Bone marrow (tissue), 2 donors: ENCODE measurements around the gene KRT36.

ENCODE experiments used
- DNase-seq, 2 donors: peaks; one replicate each; lab custom pipeline; 2025; lab: John Stamatoyannopoulos, UW

Gene KRT36

DNA sequence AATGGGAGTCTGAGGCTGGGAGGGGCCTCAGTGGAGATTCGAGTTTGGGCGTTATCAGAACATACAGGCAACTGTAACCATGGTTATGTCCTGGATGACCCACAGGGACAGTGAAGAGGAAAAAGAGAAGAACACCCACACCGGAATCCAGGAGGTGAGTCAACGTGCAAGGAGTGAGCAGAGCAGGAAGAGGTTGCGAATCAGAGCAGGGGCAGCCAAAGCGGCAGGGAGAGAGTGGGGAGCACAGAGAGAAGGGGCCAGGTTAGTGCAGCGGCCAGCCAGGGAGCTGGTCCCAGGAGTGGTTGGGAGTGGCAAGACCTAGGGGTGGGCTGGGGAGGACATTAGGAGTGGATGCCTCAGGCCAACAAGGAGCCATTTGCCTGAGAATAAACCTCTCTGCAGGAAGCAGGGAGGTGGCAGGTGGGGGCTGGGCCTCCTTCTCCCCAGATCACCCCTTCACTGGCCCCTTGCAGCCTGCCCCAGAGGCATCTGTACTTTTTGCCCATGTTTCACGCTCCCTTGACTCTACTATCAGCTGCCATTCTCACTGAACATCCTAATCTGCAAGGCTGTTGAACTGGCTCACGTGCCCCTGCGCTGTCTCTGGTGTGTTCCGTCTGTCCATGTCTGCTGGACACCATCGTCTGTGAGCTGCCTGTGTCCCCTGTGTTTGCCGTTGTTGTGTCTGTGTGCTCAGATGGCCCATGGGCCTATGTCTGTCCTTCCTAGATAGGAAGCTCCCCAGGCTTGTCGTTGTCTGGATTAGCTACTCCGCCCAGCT is 10.6 kb upstream of the KRT36 start:
- DNase-seq: no peak

DNA sequence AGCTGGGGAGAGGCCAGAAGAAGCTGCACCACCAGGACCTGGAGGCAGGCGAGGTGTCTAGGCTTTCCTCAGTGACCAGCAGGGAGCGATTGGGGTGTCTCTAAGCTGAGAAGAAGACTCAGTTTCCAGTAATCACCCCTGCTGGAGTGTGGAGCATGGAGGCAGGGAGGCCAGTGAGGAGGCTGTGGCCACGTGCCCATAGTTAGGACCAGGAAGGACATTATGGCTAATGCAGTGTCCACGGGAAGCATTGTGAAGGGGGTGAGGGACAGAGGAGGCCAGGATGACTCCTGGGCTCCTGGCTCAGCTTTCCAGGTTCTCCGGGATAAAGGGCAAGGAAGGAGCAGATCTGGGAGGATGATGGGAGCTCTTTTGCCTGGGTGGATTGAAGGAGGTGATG is 10.0 kb upstream of the KRT36 start:
- no peak for DNase-seq

DNA sequence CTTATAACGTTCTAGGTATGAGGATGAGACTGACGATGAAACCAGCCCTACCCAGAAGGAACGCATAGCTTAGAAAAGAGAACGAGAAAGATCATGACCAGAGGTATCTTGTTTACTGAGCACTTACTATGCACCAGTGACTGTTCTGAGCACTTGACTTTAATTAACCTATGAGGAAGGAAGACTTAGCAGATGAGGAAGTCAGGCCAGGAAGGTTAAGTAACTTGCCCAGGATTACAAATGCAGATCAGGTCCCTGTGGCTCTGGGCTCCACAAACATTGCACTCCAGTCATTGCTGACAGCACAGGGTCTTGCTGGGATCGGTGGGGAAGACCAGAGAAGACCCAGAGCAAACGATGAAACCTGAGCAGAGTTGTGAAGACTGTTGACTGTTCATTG is 8.6 kb upstream of the KRT36 start:
- peak in 1 of 2 donors; percentile 34 for DNase-seq

DNA sequence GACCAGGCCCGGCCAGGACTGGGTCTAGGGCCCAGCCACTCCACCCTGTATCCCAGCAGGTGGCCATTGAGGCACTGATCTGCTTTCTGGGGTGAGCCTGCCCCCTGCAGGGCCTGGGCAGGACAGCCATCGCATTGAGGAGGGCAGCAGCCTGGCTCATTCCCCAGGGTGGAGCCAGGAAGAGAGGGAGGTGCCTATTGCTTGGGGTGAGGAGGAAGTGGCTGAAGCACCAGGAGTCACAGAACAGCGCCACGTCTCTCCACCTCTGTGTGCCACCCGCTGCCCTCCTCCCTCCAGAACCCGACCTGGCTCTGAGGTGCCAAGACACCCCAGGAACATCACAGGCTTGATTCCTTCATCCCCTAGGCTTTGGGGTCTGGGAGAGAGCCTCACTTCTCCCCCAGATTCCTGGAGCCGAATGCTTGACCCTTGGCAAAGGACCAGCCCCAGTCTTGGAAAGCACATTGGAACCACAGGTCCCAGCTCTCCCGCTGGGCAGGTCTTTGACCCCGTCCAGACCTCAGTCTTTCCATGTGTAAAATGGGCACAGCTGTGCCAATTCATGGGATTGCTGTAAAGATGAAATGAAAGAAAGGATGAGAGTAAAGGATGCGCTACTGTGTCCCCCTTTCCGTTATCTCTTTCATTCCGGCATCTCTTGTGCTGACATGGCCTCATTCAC is 7.2 kb upstream of the KRT36 start:
- peak; percentile 23 to 56 for DNase-seq

DNA sequence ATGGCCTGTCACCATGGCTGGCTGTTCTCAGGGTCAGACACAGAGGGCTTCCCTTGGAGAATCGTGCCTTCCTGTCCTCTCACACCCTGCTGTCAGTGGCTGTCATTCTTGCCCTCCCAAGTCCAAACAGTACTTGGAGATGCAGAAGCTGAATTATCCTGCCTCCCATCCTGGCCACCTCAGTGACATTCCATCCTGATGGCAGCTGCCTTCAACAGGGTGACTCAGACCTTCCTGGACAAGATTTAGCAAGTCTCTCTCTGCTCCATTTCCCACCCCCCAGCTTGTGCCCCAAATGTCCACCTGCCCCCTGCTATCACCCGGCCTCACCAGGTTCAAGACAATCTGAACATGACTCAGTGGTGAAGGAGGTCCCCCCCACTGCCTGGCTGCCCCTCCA is 4.8 kb upstream of the KRT36 start:
- no peak for DNase-seq

DNA sequence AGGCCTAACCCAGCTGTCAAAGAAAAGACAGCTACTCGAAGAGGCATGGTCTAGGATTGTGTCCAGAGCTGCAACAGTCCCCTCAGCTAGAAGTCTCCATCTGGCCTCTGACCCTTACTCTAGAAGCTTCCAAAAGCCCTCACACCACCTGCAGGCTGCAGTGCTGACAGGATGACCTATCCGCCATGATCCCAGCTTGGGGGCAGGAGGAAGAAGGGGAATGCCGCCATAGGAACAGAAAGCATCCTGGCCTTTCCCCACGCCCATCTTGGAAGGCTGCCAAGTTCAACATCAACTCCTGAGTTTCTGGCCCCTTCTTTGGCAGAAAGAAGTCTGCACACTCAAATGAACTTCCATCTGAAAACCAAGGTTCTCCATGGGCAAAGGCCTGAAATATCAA is 3.1 kb upstream of the KRT36 start:
- DNase-seq: no peak

DNA sequence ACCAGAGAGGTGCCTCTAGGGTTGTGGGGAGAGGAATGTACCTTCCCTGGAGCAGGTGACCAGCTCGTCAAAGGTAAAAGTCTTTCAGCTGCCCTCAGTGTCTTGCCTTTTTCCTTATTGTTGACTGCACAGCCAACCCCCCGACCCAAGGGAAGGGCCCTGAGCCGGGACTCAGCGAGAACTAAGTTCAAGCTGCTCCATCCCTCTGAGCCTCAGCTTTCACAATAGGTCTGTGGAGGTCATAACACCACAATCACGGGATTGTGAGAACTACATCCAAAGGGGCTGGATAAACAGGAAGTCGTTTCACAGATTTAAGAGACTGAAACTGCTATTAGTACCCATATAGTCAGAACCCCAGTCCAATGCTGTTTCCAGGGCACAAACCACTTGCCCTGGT is 2.6 kb upstream of the KRT36 start:
- DNase-seq: no peak

DNA sequence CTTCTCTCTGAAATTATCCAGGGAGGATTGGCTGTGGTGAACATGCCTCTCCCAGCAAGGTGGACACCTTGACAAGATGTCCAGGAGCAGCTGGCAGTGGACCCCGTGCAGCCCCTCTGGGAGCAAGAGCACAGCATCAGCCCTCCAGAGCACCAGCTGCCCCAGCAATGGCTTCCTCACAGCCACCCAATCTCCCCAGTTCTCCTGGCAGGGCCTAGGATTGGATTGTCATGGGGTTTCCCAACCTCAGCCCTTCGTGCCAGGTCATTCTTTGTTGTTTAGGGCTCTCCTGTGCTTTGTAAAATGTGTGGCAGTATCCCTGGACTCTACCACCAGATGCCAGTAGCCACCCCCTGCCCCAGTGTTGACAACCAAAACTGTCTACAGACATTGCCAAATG is 1.8 kb upstream of the KRT36 start:
- no peak for DNase-seq

DNA sequence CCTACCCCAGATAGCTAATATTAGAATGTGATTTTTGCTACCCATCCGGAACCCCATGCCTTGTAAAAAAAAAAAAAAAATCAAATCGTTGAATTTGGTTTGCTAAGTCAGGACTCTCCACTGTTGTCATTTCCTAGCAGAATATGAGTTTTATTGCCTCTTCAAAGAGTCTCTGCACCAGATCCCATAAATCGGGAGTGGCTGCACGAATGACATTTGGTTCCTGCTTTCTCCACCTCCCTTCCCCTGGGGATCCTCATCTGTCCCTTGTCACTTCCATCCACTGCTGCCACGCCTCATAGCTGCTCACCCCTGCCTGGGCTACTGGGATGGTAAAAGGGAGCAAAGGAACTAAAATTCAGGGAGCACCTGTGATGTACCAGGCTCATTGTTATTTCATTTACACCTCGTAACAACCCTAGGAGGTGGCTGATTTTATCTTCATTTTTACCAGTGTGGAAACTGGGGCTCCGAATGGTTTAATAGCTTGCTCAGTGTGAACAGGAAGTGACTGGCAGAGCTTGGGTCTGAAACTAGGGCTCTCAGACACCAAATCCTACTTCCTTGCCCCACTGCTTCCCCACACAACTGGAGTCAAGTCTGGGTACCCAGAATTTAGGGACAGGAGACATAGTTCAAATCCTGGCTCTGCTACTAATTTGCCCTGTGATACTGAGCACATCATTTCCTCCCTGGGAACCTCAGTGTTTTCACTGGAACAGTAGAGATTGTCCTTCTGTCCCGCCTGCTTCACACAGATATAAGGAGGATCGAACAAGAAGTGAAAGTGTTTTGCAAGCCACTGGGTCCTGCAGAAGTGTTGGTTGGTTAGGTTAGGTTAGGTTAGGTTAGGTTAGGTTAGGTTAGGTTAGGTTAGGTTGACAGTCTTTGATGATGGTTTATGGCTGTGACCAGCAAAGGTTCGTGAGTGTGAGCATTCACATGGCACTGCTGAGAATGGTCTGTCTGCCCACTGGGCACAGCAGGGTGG is 585 bp upstream of the KRT36 start:
- DNase-seq: no peak

DNA sequence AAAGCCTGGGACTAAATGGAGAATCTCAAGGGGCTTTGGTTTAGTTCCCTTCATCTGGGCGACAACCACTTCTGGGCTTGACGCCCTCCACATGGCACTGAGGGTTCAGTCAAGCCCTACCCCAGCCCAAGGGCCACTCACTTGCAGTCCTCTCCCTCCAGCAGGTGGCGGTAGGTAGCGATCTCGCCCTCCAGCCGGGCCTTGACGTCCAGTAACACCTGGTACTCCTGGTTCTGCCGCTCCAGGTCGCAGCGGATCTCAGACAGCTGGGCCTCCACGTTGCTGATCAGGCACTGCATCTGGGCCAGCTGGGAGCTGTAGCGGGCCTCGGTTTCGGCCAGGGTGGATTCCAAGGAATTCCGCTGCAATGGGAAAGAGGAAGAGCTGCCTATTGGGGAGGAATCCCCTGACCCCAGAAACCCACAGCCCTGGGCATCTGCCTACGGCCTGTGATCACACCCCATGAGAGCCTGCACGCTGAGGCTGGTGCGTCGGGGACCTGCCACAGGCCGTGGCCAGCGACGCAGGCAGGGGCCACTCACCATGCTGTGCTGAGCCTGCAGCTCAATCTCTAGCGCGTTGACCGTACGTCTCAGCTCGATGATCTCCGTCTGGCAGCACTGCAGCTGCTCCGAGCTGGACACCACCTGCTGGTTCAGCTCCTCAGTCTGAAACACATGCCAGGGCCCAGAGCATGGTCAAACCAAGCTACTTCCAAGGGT is 2.7 kb downstream of the KRT36 start:
- DNase-seq: no peak

DNA sequence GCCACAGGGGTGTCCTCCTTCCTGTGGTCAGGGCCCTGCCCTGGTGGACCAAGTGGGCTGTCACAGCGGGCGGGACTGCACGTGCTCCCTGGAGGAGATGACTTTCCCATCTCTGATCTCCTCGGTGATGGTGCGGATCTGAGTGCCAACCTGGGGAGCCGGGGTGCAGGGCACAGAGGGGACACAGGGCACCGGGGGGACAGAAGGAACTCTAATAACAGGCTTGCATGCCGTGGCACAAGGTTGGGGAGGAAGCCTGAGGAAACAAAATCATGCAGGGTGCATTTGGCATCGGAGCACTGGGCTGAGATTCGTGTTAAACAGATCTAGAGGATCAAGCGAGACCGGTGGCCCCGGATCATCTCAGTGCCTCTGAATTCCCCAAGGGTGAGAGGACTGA is 3.4 kb downstream of the KRT36 start:
- DNase-seq: no peak

DNA sequence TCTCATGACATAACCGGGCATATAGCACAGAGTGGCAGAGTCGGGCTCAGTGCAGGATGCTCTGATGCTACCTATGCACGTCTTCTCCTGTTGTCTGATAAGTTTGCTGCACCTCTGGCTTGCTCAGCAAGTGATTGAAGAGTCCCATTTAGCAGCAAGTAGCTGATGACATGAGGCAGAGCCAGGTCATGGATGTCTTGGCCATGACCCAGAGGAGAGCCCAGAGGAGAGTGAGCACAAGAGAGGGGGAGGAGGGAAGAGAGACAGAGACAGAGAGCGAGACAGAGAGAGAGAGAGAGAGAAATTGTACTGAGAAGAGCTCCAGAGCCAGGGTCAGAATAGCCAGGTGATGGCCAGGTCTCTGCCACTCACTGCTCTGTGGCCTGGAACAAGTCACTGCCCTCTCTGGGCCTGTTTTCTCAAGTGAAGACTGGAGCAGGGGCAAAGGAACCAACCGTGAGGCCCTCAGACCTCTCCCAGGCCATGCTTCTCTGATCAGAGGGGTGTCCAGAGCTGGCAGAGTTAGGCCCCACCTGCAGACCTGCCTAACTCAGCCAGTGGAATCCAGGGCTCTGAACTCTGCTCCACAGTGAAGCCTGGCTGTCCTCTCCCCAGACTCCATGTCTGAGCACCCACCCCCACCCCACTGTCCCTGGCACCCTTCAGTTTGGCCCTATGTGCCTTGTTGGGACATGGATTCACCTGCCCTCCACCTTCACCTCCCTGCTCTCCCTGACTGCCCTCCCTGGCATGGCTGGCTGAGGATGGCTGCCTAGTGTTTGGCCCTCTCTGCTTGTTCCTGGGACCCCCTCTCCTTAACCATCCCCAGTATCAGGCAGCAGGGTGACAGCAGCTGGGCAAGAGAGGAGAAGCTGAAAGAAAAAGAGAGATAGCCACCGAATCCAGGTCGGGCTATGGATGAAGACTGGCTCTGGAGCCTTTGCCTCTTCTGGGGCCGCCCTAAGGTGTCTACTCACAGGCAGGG is 4.5 kb downstream of the KRT36 start:
- DNase-seq: no peak

DNA sequence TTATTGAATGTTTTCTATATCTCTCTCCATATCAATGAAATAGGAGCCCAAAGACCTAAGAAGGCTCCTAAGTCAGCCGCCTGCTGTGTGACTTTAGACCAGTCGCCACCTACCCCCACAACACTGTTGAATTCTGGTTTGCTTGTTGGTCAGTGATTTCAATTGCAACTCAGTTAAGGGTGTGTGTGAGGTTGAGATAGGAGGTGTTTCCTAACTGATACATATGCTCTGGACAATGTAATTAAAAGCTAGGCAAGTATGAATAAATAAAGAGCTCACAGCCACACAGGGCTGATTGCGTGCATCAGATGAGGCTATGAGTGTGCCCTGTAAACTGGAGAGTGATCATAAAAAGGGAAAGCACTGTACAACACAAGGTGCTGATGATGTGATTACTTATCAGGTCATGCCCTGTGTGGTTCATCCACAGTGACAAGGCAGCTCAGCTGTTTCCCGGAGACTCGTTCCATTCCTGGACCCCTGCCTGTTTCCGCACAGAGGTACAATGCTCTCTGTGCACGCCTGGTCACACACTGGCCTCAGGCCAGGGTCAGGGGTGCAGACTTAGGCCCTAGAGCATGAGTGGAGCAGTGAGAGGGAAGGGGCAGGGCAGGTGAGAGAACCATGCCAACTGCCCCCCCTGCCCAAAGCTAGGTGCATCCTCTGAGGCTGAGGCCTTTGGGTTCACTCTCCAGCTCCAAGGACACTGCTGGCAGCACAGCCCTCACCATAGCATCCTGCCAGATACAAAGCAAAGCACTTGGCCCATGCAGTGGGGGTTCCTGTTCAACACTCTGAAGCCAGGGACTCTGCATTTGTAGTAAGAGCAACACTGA is 5.5 kb downstream of the KRT36 start:
- DNase-seq: no peak

DNA sequence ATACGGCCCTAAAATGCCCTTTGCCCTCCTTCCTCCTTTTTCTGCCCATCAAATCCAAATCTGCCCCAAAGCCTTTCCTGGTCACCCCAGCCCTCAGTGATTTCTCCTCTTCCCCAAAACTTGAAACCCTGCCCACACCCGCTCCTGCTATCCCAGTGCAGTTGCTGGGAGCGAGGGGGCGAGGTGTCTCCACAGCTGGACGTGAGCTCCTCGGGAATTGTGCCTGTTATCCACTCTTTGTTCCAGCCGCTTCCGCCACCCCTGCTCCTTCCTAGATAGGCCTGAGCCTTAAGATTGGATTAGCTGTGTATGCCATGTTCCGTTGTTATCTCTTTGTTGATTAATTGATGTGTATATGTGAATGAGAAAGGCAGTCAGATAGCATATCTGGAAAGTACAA is 6.2 kb downstream of the KRT36 start:
- no peak for DNase-seq

DNA sequence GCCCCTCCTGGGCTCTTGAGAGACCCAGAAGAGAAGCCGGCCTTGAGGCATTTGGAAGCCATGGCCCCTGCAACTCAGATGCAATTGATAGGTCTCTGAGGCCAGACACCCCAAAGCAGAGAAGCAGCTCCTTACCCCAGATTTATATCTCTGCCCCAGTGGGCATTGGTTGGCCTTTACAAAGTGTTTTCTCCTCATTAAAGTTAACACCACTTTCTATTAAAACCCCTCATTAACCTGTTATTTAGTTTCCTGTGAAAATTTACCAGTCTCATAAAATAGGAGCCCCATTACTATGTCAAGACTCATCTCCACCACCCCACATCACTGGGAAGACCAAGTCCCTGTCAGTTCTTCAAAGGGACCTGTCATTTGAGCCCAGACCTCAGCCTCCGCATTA is 8.7 kb downstream of the KRT36 start, which contains the start of gene KRT35:
Gene KRT35 (minus strand): TSS at position 116 of the 400 bp plus-strand sequence. CDS start 54 bp downstream, at position 62.
- no peak for DNase-seq

DNA sequence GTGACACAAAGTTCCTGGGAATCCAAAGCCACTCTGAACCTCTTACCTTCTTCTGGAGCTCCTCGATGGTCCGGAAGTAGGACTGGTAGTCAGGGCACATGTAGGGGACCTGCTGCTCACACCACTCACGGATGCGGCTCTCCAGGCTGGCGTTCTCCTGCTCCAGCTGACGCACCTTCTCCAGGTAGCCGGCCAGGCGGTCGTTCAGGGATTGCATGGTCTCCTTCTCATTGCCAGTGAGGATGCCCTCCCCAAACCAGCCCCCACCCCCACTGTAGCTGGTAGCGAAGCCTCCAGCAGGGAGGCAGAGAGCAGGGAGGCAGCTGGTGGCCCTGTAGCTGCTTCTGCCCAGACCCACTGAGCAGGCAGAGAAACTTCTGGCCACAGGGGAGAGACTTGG is 9.1 kb downstream of the KRT36 start:
- no peak for DNase-seq

DNA sequence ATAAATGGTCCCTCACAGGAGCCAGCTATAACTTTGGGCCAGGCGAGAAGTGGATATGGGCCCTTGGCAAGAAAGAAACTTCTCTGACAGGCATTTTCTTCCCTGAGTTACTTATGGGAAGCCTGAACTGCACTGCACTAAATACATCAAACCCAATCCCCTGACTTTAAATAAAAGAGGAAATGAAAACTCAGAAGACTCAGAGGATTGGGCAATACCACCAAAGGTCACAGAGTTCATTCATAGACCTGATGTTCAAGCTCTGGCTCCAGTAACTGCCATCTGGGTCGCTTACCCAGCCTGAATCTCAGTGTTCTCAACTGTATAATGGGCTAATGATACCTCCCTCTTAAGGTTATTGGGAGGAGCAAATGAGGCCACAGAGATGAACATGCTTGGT is 9.6 kb downstream of the KRT36 start:
- DNase-seq: no peak

DNA sequence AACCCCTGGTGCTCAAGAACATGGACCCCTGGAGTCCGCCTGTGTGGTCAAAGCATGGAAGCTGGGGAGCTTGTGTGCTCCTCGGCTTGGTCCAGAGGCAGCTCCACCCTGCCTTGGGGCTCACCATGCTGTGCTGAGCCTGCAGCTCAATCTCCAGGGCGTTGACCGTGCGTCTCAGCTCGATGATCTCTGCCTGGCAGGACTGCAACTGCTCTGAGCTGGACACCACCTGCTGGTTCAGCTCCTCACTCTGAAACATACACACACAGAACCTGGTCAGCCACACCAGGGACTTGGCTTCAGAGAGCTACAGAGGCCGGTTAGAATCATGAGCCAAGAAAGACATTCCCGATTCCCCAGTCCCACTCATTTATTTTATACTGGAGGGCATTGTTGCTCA is 11.5 kb downstream of the KRT36 start:
- DNase-seq: no peak
